HepG2 (cell line): Measurements from ENCODE around the gene CEP63. TPM values are rescaled to one million over a fixed set of nuclear protein-coding genes. Genes with fewer than 3 reads are reported as not detected.

Experiments used
- ATAC-seq: fragments of 200-7000 bp; cut with Tn5 transposase; 3 replicates; pipeline ENCODE4 v1.9.1; 2020; ENCODE audit warnings: mild to moderate bottlenecking, moderate library complexity
- BruUV-seq: library from RNA; stranded (reverse); fragments of 400-500 nt; replicated peaks from 2 replicates; lab custom pipeline; 2021; lab: Mats Ljungman, UMichigan
- CTCF ChIA-PET: fragments of 300-600 bp; formaldehyde crosslinking; extraction: SDS; loops from one replicate; lab custom pipeline; 2021; ENCODE audit warnings: low total read pairs, inconsistent platforms, low intra/inter-chr PET ratio; lab: Yijun Ruan, JAX
- POLR2A ChIA-PET: fragments of 350-600 bp; sonication (Branson Sonifier 250); formaldehyde crosslinking; loops from one replicate; lab custom pipeline; 2020; ENCODE audit warnings: antibody characterized with exemption, inconsistent platforms; lab: Yijun Ruan, JAX
- DNase-seq: peaks from one replicate; pipeline ENCODE4 v3.0.0-alpha.2; 2015; ENCODE audit warnings: low spot score
- FAIRE-seq: peaks from 3 replicates; lab custom pipeline; 2011; peaks lifted over from hg19 to GRCh38; lab: Jason Lieb, UNC
- H2AFZ ChIP-seq: one replicate; pipeline ENCODE4 v1.6.1; 2011; ENCODE audit warnings: low read length, inconsistent platforms
- H3K27ac ChIP-seq: fragments of 300-600 bp; 3 replicates; pipeline ENCODE4 v1.8.0; 2011; ENCODE audit warnings: mixed run types, mild to moderate bottlenecking, mixed read lengths, low read length, inconsistent platforms; ENCODE audit not compliant: insufficient read depth; ENCODE audit errors: extremely low read length
- H3K27me3 ChIP-seq, 2 experiments: fragments of 200-600 bp in 1 of 2; 2 replicates in 1 of 2; 3 replicates in 1 of 2; pipeline versions ENCODE4 v1.6.0 to v1.8.0; 2011; ENCODE audit warnings: low read length in 2 of 2, mild to moderate bottlenecking in 2 of 2, moderate library complexity in 2 of 2, inconsistent platforms in 1 of 2; ENCODE audit not compliant: insufficient read depth in 2 of 2, control insufficient read depth in 1 of 2
- H3K36me3 ChIP-seq, 2 experiments: fragments of 200-600 bp in 1 of 2; replicated peaks in 1 of 2; 2 replicates in 1 of 2; 3 replicates in 1 of 2; pipeline versions ENCODE4 v1.5.1 to v1.8.0; 2011; ENCODE audit warnings: low read length in 2 of 2, inconsistent platforms in 1 of 2; ENCODE audit not compliant: insufficient read depth in 2 of 2, control insufficient read depth in 1 of 2
- H3K4me1 ChIP-seq: 2 replicates; pipeline ENCODE4 v1.5.1; 2012; ENCODE audit warnings: low read length, inconsistent platforms; ENCODE audit not compliant: insufficient read depth
- H3K4me2 ChIP-seq: 2 replicates; pipeline ENCODE4 v1.6.0; 2011; ENCODE audit warnings: low read depth, low read length, inconsistent platforms
- H3K4me3 ChIP-seq, 3 experiments: fragments of 200-600 bp in 1 of 3; sonication (generic), shearing (Covaris generic) in 1 of 3; replicated peaks in 1 of 3; 2 replicates each; pipeline ENCODE4 v1.5.1; 2011 to 2016; ENCODE audit warnings: low read length in 3 of 3, inconsistent platforms in 2 of 3, low read depth in 2 of 3, mild to moderate bottlenecking in 2 of 3, control low read depth in 1 of 3, mixed read lengths in 1 of 3; ENCODE audit not compliant: insufficient read depth in 1 of 3
- H3K79me2 ChIP-seq: one replicate; pipeline ENCODE4 v1.6.1; 2011; ENCODE audit warnings: low read length, inconsistent platforms; ENCODE audit not compliant: insufficient read depth
- H3K9ac ChIP-seq: 2 replicates; pipeline ENCODE4 v1.6.0; 2011; ENCODE audit warnings: mild to moderate bottlenecking, low read depth, low read length, inconsistent platforms; ENCODE audit not compliant: insufficient read depth
- H3K9me3 ChIP-seq: 2 replicates; pipeline ENCODE4 v1.5.1; 2012; ENCODE audit warnings: mild to moderate bottlenecking, low read length
- H4K20me1 ChIP-seq: 2 replicates; pipeline ENCODE4 v1.6.0; 2011; ENCODE audit warnings: inconsistent platforms, mild to moderate bottlenecking, low read length, moderate library complexity; ENCODE audit not compliant: insufficient read depth
- ATF4 ChIP-seq, 2 experiments: fragments of 450-650 bp in 1 of 2; sonication (generic) in 1 of 2; formaldehyde crosslinking; IDR thresholded peaks; 2 replicates each; pipeline versions ENCODE4 v1.5.0 to v1.8.0; 2020 to 2022; ENCODE audit warnings: mild to moderate bottlenecking in 1 of 2, missing genetic modification reagents in 1 of 2
- NCOA1 ChIP-seq: sonication (generic); formaldehyde crosslinking; IDR thresholded peaks from 2 replicates; pipeline ENCODE4 v1.9.0; 2021; ENCODE audit warnings: missing genetic modification reagents
- SNAPC2 ChIP-seq: sonication (generic); formaldehyde crosslinking; IDR thresholded peaks from 2 replicates; pipeline ENCODE4 v1.8.1; 2022; ENCODE audit warnings: mild to moderate bottlenecking, missing genetic modification reagents
- U2AF2 ChIP-seq: fragments of 200-400 bp; formaldehyde crosslinking; IDR thresholded peaks from 2 replicates; pipeline ENCODE4 v1.6.1; 2017; ENCODE audit warnings: low read depth, mild to moderate bottlenecking, low read length
- UBTF ChIP-seq: sonication (generic); formaldehyde crosslinking; IDR thresholded peaks from 2 replicates; pipeline ENCODE4 v1.4.0; 2020; ENCODE audit warnings: mild to moderate bottlenecking, missing genetic modification reagents
- ZFP36L2 ChIP-seq: sonication (generic); formaldehyde crosslinking; IDR thresholded peaks from 2 replicates; pipeline ENCODE4 v1.4.0; 2020; ENCODE audit warnings: missing genetic modification reagents
- ZNF280D ChIP-seq: sonication (generic); formaldehyde crosslinking; IDR thresholded peaks from 2 replicates; pipeline ENCODE4 v1.5.1; 2020; ENCODE audit warnings: mild to moderate bottlenecking, missing genetic modification reagents
- WGBS: methylation state at CpG from one replicate; pipeline ENCODE4 v1.1.6; 2017; ENCODE audit warnings: low lambda C conversion rate; 5-methylcytosine and 5-hydroxymethylcytosine counted together
- in situ Hi-C: cut with HindIII; loops from 2 replicates; pipeline ENCODE4 v1.10.0; 2017; ENCODE audit warnings: low pct_unique_long_range_greater_than_20kb; ENCODE audit not compliant: extremely low pct_ligation_motif_present
- intact Hi-C: fragments of 100-400 bp; cut with micrococcal nuclease; formaldehyde crosslinking; loops from one replicate; pipeline ENCODE4 v1.10.0; 2022; ENCODE audit not compliant: unreplicated experiment
- polyA plus RNA-seq, 8 experiments: library from polyadenylated mRNA; depleted of rRNA in 3 of 8; stranded (reverse) in 7 of 8; unstranded in 1 of 8; fragments of >200 nt; fragmentation: Illumina TruSeq in 4 of 8; extraction: Trizol in 4 of 8; gene quantifications; 2 replicates each; pipeline versions ENCODE4 v1.2.1 to v1.2.3, GENCODE V29; 2011 to 2016; ENCODE audit warnings: low read depth in 4 of 8, missing spikeins in 1 of 8, mixed read lengths in 1 of 8; ENCODE audit not compliant: insufficient read depth in 1 of 8
- total RNA-seq, 5 experiments: library from RNA; depleted of rRNA; stranded (reverse); fragments of >200 nt; fragmentation: Illumina TruSeq; extraction: Trizol; gene quantifications; 2 replicates each; pipeline ENCODE4 v1.2.3, GENCODE V29; 2016; ENCODE audit warnings: low read depth in 1 of 5
- TF ChIP-seq, protein P1 (sequence below): sonication (generic); formaldehyde crosslinking; conservative IDR thresholded peaks from 2 replicates; pipeline ENCODE4 v1.4.0; 2020; ENCODE audit warnings: missing genetic modification reagents

CEP63 gene
- total and polyA plus RNA-seq, 2 of the 13 experiments (the other 11 are each of a cell fraction or from before 2014, with no cell fraction given) = 7.2 to 18.4 TPM

- H3K36me3 ChIP-seq = peaks cover 2 to 48% of the 10 kb centered on the region in 2 experiments; a peak in 4 of 5 replicates
- intact Hi-C loops (no loop called here), in situ Hi-C loops (loop anchor here (5.0 to 10.0 kb wide), 2 partner anchors 105 to 262 kb away; partner anchors contain the start of gene AMOTL2)
- DNase-seq (no peak), FAIRE-seq (no peak), ATAC-seq (no peak)
- ChIA-PET CTCF (no interaction called here), POLR2A (interaction anchor here (1.4 kb wide), 1 partner anchor 8 kb away, joined by 4 read pairs; no protein-coding TSS in a partner anchor)
- no peak overlapping the region for H2AFZ ChIP-seq
- no peaks in the 10 kb centered on the region for H4K20me1 ChIP-seq
- H3K79me2 ChIP-seq = no peaks in the 10 kb centered on the region
- TF ChIP-seq SNAPC2 (CRISPR knock-in tag) (no peak), ZNF280D (CRISPR knock-in tag) (no peak), U2AF2 (no peak), ZFP36L2 (no peak), ATF4 (CRISPR knock-in tag; IDR thresholded peaks at IDR 0.05) (no peak), UBTF (CRISPR knock-in tag) (no peak), NCOA1 (CRISPR knock-in tag) (no peak)
- TF ChIP-seq, protein P1, sequence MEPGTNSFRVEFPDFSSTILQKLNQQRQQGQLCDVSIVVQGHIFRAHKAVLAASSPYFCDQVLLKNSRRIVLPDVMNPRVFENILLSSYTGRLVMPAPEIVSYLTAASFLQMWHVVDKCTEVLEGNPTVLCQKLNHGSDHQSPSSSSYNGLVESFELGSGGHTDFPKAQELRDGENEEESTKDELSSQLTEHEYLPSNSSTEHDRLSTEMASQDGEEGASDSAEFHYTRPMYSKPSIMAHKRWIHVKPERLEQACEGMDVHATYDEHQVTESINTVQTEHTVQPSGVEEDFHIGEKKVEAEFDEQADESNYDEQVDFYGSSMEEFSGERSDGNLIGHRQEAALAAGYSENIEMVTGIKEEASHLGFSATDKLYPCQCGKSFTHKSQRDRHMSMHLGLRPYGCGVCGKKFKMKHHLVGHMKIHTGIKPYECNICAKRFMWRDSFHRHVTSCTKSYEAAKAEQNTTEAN (CRISPR knock-in tag) = no peak
- peaks cover 30% of the 10 kb centered on the region for H3K4me1 ChIP-seq
- H3K27me3 ChIP-seq = no peaks in the 10 kb centered on the region
- WGBS = 95% methylated on average over 6 of the region's 6 CpGs
- H3K27ac ChIP-seq = no peak overlapping the region
- no TSS peak for BruUV-seq
- no peak overlapping the region for H3K9ac ChIP-seq
- no peak overlapping the region for H3K4me3 ChIP-seq
- H3K9me3 ChIP-seq = no peaks in the 10 kb centered on the region
- H3K4me2 ChIP-seq = no peak overlapping the region
Measured at GRCh38 chr3:134477002-134477401, 8.9 kb upstream of the CEP63 start.
